HG03442 (cell line): ENCODE data around the gene GFER.
"Not testable (repeated sequence)": the region's sequence is repeated elsewhere in the genome, so short reads cannot be mapped to it uniquely, and the experiment has no call there.

Experiments used
- ATAC-seq: cut with Tn5 transposase; IDR thresholded peaks from one replicate; pipeline ENCODE4 v1.9.1; 2021; ENCODE audit warnings: mild to moderate bottlenecking, moderate library complexity; ENCODE audit not compliant: unreplicated experiment

GFER gene

GRCh38 chr16:1957434-1958142, 26.4 kb upstream of the GFER start:
- not testable (repeated sequence) for ATAC-seq

DNA sequence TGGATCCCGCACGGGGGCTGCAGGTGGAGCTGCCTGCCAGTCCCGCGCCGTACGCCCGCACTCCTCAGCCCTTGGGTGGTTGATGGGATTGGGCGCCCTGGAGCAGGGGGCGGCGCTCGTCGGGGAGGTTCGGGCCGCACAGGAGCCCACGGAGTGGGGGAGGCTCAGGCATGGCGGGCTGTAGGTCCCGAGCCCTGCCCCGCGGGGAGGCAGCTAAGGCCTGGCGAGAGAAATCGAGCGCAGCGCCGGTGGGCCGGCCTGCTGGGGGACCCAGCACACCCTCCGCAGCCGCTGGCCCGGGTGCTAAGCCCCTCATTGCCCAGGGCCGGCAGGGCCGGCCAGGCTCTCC, 25.9 kb upstream of the GFER start:
- not testable (repeated sequence) for ATAC-seq

DNA sequence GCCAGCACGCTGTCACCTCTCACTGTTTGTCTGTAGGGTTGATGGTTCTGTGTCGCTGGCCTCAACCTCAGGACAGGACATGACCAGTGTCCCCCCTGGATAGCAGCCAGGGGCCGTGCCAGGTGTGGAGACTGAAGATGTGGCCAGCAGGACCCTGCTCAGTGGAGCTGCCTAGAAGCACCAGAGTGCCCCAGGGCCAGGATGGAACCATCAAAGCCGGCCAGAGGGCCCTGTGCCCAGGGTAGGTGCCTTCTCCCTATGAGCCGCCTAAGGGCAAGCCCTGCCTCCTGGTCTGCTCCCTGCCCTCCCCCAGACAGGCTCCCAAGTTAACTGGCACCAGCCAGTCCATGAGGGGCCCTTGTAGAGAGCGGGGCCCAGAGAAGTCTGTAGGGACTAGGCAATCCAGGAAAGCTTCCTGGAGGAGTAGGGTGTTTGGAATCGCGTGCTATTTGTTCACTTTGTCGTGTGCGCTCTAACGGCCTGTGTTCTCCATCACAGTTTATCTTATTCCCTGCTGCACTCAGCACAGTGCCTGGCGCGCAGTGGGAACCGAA, 25.2 kb upstream of the GFER start:
- ATAC-seq = no peak

DNA sequence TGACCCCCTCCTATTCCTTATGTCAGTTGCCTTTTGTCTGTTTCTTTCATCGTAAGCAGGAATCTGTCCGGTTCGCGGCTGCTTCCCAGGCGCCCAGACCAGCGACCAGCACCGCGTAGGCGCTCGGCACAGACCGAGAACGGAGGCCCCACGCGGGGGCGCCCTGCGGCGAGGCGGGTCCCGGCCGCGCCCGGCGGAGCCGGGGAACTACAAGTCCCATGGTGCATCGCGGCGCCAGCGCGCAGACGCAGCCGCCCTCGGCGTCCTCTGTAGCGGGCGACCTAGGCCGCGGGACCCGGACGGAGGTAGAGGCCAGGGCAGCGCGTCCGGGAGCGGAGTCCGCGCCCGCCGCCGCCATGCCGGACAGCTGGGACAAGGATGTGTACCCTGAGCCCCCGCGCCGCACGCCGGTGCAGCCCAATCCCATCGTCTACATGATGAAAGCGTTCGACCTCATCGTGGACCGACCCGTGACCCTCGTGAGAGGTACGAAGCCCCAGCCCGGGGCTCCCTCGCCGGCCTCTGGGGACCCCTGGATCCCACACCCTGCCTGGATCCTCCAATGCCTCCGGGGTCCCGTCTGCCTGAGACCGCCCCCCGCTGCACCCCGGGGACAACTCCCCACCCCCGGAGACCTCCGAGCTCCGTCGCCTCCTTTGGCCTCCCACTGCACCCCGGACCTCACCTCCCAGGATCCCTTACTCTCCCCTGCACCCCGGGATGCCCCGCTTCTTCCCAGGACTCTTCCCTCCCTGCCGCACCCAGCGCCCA, 24.5 kb upstream of the GFER start, which contains the start of gene NDUFB10:
Gene NDUFB10 (plus strand): TSS at position 270 of the 771 bp plus-strand sequence. CDS start 87 bp downstream, at position 357.
- peak; percentile 70 for ATAC-seq

DNA sequence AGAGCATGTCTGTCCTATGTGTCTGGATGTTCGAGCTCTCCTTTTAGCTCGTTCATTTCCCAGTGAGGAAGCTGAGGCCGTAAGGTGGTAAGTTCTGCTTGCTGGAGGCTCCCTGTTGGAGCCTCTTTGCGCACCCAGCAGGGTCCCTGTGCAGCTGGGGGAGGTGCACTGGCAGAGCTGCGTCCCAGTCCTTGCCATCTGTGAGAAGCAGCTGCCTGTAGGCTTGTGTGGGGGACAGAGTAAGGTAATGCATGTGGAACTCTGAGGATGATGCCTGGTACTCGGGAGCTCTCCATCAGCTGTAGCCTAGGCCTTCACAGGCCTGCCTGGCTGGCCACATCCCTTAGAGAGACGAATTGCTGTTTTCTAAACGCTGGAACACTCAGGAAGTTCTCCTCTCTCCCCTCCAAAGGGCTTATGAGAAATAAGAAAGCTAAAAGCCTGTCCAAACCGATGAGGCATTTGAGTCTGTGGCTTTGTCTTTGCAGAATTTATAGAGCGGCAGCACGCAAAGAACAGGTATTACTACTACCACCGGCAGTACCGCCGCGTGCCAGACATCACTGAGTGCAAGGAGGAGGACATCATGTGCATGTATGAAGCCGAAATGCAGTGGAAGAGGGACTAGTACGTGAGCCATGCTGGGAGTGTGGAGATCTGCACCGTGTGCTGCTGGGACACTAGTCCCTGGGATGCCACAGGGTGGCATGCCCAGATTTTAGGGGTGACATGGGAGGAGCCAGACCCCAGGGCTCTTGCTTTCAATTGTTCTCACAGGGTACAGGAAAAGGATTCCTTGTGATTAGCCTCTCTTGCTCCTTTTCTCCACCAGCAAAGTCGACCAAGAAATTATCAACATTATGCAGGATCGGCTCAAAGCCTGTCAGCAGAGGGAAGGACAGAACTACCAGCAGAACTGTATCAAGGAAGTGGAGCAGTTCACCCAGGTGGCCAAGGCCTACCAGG, 23.0 kb upstream of the GFER start:
- no peak for ATAC-seq

- ATAC-seq = no peak
These were observed 22.3 kb upstream of the GFER start for GRCh38 chr16:1961651-1962067.

GRCh38 chr16:1962161-1963153, 21.5 kb upstream of the GFER start:
- not testable (repeated sequence) for ATAC-seq

DNA sequence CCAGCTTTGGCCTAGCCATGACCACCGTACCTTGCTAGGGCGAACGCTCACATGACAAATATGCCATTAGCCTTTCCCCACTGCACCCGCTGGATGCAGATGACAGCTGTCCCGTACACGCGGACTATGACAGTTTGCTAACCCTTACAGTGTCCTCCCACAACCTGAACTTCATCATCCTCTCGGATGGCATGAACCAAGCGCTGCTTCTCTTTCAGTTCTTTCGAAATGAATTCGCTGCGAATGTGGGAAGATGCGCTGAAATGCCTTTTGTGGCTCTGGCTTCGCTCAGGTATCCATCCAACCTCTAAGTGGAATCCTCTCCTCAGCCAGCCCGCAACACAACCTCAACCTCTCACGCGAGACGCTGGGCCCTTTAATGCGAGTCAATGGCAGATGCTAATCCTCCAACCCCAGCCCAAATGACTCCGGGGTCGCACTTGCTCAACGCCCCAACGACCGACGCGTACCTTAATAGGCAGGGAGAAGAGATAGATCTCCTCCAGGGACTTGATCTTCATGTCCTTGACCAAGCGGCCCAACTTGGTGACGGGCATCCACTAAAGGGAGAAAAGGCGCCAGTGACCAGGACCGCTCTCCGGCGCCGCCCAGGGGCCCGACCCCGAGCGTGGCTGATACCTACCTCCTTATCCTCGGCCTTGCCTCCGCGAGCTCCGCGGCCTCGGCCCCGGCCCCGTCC, 20.0 kb upstream of the GFER start:
- ATAC-seq = no peak

GRCh38 chr16:1964506-1965395, 19.2 kb upstream of the GFER start, which contains the start of gene RPS2:
TSS of gene RPS2 (minus strand) at chr16:1964826. CDS start at chr16:1964625, 201 bp downstream.
- peak; percentile 85 for ATAC-seq

DNA sequence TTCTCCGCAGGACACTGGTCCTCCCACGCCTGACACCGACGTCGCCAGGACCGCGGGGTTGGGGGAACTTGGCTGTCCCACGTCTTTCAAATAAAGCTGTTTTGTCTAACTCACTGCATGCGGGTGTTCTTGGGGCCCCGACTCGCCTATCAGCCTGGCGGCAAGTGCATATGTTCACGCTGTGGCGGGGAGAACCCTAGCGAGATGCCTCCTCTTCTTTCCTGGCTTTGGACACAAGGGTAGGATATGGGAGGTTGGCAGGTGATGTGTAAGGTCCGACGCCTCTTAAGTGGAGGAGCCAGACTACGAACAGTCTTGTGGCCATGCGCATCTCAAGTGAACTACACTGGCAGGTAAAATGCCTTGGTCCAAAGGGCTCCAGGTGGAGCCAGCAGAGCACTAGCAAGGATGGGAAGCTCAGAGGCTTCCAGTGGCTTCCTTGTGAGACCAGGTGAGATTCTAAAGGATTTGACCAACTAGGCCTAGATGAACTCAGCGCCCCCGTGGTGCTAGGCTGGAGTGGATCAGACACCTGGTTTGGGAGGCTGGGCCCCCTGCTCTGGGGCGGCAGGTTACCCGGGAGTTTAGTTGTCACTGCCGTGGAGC, 18.5 kb upstream of the GFER start:
- no peak for ATAC-seq

GRCh38 chr16:1966460-1966859, 17.5 kb upstream of the GFER start, which contains the start of gene RNF151:
TSS of gene RNF151 (plus strand) at chr16:1966856. CDS start at chr16:1966882, 26 bp downstream.
- ATAC-seq = no peak

DNA sequence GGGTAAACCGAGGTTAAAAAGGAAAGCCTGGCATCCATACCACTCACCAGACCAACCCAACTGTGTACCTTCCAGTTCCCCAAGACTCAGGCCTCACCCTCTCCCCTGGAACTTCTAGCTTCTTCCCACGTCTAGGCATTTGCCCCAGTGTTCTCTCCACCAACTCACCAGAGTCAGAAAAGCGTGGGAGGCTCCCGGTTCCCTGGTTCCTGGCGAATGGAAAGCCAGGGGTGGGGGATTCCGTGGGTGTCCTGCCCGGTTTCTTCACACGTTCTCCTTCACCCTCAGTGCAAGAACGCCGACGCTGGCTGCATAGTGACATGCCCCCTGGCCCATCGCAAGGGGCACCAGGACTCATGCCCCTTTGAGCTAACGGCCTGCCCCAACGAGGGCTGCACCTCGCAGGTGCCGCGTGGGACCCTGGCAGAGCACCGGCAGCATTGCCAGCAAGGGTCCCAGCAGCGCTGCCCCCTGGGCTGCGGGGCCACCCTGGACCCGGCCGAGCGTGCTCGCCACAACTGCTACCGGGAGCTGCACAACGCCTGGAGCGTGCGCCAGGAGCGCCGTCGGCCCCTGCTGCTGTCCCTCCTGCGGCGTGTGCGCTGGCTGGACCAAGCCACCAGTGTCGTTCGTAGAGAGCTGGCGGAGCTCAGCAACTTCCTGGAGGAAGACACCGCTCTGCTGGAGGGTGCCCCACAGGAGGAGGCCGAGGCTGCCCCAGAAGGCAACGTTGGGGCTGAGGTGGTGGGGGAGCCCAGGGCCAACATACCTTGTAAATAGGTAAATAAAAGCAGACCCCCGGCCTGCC, 15.6 kb upstream of the GFER start:
- ATAC-seq = no peak

DNA sequence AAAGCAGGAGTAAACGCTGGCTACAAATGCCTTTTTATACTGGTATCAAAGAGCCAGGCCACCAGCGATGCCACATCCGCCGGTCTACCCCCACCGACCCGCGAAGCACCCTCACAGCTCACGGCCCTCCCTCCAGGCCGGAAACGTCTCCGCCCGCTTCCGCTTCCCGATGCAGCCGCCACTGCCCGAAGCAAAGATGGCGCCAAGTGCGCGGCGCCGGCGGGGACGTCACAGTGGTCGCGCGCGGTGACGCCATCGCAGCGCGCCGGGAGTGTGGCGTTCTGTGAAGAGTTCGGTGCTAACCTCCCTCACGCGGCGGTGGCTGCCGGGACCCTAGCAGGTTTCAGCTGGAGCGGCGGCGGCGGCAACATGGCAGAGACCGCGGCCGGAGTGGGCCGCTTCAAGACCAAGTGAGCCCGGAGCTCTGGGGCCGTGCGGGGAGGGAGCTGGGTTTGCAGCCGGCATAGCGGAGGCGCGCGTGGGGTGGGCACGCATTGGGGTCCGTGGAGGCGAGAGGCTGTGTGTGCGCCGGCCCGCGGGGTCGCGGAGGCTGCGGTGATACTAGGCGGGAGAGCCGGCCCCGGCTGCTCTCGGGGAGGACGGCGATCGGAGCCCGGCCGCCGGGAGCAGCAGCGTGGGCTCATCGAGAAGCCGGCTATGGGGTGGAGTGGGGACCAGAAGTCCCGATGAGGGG, 12.1 kb upstream of the GFER start, which contains the start of gene TBL3:
Gene TBL3 (plus strand): TSS at position 258 of the 694 bp plus-strand sequence. CDS start 112 bp downstream, at position 370.
- peak; percentile 72 for ATAC-seq

DNA sequence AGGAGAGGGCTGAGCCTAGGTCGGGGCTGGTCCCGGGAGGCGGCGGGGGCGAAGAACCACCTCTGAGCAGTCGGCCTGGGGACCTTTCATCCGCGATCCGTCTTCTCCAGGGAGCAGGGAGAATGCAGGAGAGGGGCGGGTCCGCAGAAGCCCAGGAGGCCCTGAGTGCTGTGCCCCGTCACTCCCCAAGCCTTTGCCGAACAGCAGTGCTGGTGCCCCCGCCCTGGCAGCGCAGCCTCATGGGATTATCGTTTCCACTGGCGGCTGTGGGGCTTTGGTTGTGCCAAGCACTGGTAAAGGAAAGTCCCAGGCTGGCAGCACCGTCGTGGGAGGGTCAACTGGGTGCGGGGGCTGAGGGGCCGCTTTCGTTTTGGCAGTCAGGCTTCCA, 11.5 kb upstream of the GFER start:
- ATAC-seq = no peak

- no peak for ATAC-seq
These were observed 10.4 kb upstream of the GFER start for GRCh38 chr16:1973461-1974156.
